NOMO-1 treated with DMSO at 0.1 percent for 48 hours (cell line): ENCODE results near the gene MESP2.
"Not testable (repeated sequence)": the region's sequence is repeated elsewhere in the genome, so short reads cannot be mapped to it uniquely, and the experiment has no call there.

Experiments used
- DNase-seq: peaks from one replicate; lab custom pipeline; 2025; ENCODE audit not compliant: unreplicated experiment; lab: John Stamatoyannopoulos, UW

The MESP2 gene

DNA sequence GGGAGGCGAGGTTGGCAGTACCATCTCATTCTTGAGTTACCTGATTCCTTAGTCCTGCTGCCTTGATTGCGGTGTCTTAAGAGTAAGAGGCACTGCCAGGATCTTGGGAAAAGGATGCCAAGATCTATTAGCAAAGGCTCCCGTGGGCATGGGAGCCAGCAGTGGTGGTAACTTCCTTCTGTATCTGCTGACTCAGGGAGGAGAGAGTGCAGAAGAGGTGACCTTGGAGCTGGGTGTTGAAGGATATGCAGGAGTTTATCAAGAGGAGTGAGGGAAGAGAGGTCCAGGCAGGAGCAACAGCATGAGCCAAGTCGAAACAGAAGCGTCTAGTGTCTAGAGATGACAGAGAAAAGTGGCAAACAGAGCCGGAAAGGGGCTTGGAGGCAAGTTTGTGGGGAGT is 4.5 kb downstream of the MESP2 start:
- DNase-seq = no peak

DNA sequence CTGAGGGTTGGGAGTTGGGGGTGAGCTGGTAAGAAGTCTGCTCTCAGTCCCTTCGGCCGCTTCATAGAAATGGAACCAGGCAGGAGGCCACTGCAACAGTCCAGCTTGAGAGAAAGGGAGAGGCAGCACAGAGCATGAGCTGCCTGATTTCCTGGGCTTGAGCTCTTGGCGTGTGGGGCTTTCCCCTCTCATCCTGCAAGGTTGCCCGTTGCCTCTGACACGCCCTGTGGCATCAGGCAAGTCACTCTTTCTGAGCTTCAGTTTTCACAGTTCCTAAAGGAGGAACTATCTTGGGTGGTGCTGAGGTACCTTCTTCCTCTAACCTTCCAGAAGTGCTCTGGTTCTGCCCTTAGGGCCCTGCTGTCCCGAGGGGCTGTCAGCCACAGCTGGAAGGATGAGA is 4.9 kb downstream of the MESP2 start:
- DNase-seq = peak; percentile 82

DNA sequence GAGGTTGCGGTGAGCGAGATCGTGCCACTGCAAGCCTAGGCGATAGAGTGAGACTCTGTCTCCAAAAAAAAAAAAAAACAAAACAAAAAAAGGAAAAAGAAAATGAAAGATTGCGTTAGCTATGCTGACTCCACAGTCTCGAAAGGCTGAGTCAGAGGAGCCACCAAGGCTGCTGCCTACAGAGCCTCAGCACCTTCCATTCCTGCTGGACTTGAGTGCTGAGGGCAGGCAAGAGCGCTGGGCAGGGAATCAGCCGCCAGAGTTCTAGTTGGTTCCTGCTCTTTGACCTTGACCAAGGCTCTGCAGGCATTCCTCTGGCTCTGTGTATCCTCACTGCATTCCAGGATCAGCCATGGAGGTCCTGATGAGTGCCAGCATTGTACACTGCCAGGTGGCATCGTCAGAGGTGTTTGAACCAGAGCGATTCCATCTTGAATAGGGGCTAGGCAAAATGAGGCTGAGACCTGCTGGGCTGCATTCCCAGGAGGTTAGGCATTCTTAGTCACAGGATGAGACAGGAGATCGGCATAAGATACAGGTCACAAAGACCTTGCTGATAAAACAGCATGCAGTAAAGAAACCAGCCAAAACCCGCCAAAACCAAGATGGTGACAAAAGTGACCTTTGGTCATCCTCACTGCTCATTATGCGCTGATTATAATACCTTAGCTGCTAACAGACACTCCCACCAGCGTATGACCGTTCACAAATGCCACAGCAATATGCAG is 5.9 kb downstream of the MESP2 start:
- peak; percentile 67 for DNase-seq

DNA sequence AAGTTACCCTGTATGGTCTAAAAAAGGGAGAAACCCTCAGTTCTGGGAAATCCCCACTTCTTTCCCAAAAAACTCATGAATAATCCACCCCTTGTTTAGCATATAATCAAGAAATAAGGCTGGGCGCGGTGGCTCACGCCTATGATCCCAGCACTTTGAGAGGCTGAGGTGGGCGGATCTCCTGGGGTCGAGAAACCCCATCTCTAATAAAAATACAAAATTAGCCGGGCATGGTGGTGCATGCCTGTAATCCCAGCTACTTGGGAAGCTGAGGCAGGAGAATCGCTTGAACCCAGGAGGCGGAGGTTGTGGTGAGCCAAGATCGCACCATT is 6.5 kb downstream of the MESP2 start:
- DNase-seq = not testable (repeated sequence)

DNA sequence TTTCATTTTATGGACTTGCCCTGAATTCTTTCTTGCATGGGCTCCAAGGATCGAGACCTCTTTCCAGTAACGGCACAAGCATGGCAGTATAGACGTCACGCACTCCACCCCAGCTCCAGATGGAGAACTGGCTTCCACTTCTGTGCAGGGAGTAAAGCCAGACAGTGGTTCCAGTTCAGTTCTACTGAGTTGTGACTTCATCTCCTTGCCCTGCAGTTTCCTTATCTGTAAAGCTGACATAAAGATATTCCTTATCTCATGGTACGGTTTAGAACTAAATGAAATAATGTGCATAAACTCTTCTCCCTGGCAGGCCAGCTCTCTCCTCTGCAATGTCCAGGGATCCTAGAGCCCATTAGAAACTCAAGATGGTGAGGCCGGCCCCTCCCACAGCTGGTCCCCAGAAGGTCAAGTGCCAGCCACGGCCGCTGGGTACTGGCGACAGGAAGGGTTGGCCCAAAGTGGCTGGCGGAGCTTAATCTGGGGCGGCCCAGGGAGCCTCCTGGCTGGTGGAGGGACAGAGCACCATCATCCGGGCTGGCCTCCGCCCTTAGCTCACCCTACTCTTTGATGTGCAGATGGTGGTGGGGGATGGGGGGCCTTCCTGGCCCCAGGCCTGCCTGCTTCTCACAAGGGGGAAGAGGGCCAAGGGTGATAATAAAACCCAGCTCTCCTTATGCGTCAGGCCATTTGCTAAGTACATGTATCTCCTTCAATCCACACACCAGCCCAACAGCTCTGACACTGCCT is 7.2 kb downstream of the MESP2 start:
- DNase-seq = no peak

DNA sequence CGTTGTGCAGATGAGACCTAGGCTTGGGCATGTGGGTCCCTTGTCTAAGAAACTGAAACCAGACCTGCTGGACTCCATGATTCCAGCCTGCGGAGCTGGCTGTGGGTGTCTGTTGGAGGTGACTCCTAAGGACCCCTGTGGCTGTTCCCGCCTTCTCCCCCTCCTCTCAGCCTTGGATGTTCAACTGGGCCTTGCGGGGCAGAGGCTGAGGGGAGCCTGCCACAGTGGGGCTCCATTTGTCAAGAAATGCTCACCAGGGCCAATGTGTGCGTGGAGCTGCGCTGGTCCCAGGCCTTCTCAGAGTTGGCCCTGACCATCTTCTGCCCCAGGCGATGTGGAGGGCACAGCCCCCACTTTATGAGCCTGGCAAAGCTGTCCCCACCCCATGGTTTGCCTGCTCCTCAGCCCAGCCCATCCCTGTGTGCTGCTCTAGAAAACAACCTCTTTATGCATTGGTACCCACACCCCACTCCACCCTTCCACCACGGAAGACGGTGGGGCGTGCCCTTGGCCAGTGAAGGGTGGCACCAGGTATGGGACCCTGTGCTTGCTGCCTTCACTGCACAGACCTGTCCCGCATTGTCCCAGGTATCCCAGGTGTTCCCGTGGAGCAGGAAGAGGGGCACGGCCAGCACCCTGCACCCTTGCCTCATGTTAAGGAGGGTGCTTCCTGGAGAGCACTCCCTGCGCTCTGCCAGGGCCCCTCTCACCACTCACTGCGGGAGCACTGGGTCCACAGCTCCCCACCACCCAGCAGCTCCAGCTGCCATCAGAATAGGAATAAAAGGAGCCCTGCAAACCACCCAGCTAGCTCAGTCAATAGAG is 7.9 kb downstream of the MESP2 start:
- DNase-seq = no peak

DNA sequence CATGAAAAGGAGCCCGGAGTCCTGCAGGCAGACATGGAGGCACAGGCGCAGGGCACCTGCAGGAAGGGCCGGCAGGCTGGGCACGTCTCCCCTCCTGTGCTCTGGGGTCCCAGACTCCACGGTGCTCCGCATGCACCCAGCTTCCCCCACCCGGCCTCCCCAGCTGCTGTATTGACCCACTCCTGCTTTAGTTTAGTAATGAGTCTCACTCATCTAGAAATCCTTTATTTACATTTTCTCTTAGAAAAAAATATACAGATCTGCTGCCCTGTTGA is 8.5 kb downstream of the MESP2 start:
- no peak for DNase-seq

DNA sequence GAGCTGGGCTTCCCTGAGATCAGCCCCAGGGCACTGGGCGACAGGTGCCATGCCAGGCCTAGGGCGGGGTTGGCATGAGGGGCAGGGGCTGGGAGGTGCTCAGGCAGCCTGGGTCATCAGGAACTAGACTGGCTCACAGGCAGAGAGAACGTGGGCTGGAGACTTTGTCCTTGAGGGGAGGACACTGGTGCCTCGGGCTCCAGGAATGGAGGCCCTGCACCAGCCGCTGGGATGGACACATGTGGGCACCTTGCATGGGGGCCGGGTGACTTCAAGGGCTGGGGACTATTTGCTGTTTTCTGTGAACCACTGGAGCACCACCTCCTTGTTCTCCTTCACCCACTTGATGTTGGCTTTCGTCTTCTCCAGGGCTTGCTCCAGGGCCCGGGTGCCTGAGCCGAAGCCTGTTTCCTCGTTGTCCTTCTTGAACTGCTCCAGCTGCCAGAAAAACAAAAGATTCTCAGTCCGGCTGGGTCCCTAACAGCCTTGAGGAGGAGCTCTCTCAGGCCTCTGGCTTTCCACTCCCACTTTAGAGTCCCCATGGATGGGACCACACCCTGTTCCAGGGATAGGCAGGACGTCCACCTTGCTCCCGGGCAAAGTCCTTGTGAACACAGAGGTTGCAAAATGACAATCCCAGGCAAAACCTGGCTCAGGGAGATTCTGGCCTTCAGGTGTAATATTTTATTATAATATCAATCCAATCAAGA is 9.1 kb downstream of the MESP2 start:
- DNase-seq = no peak

DNA sequence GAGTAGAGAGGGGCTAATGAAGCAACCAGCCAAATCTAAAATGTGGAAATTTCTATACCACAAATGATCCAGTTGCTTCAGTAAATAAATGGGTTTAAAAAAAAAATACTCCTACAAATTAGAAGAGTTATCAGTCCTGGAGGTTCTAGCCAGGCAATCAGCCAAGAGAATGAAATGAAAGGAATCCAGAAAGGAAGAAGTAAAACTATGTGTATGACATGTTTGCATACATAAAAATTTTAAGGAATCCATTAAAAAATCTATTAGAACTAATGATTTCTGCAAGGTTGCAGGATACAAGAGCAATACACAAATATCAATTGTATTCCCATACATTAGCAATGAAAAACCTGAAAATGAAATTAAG is 9.6 kb downstream of the MESP2 start:
- DNase-seq = no peak

DNA sequence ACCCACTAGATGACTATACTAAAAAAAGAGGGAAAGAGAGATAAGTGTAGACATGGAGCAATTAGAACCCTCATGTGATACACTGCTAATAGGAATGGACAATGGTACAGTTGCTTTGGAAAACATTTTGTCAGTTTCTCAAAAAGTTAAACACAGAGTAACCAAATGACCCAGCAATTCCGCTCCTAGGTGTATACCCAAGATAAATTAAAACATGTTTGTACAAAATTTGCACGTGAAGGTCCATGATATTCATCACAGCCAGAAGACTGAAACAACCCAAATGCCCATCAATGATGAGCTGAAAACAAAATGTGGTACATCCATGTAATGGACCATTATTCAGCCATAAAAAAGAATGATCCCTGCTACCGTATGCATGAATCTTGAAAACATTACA is 11.8 kb downstream of the MESP2 start:
- DNase-seq = no peak

DNA sequence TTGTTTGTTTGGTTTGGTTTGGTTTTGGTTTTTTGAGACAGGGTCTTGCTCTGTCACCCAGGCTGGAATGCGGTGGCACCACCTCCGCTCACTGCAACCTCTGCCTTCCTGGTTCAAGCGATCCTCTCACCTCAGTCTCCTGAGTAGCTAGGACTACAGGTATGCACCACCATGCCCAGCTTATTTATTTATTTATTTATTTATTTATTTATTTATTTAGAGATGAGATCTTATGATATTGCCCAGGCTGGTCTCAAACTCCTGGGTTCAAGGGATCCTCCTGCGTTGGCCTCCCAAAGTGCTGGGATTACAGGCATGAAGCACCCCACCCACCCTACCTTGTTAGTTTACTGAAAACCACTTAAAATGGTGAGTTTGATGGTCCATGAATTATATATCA is 12.5 kb downstream of the MESP2 start:
- not testable (repeated sequence) for DNase-seq

DNA sequence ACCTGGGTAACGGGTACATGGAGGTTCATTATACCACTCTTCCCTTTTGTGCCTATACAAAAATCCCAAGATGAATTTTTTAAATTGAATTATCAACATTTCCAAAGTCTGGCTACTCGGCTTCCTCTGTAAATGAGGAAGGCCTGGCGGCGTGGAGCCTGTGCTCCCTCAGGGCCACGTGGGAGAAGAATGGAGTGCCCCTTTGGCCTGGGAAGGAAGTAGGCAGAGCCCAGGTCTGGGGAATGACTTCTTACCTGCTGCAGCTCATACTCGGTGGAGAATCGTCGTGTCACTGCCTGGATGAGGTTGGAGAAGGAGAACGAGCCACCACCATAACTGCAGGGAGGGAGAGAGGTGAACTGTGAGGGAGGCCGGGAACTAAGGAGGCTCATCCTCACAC is 14.1 kb downstream of the MESP2 start:
- DNase-seq = no peak

DNA sequence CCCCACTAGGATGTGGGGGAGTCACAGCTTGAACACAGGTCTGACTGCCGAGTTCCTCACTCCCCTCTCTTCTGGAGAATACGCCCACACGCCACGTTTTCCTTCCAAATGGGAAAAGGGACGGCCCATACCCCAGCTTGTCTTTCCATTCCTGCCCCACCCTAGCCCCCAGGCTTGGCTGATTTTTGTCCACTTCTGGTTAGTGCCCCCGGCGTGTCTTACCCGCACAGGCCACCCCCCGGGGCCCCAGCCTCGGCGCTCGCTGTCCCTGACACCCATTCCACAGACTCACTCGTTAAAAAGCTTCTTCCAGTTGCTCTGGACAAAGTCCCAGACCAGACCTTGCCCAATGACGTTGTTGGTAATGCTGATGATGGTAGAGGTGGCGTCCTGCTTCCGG is 14.5 kb downstream of the MESP2 start:
- no peak for DNase-seq

DNA sequence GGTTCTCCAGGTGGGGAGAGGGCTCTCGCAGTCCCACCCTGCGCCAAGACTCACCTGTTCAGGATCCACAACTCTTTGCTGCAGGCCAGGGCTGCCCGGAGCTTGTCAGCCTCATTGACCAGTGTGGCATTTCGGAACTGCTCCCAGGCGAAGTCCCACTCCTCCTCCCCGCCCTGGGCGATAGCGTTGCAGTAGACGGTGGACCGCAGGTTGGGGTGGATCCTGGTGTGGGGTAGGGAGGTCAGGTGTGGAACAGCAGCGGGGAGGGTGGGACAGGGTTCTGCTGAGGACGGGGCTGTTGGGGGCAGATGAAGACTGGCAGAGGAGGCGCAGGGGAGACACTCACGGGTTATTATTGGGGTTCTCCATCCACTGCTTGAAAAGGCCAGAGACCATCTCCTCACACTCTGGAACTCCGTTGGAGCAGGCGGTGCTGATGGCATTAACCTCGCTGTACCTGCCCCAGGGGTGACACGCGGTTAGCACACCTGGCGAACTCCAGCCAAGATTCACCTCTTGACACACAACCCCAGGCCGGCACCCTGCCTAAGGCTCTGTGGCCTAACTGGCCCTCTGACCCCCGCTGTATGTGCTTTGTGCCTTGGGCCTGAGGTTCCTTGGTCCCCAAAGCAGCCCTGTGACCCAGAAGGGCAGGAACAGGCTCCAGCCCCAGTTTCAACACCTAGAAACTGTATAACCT is 16.1 kb downstream of the MESP2 start:
- DNase-seq = no peak

DNA sequence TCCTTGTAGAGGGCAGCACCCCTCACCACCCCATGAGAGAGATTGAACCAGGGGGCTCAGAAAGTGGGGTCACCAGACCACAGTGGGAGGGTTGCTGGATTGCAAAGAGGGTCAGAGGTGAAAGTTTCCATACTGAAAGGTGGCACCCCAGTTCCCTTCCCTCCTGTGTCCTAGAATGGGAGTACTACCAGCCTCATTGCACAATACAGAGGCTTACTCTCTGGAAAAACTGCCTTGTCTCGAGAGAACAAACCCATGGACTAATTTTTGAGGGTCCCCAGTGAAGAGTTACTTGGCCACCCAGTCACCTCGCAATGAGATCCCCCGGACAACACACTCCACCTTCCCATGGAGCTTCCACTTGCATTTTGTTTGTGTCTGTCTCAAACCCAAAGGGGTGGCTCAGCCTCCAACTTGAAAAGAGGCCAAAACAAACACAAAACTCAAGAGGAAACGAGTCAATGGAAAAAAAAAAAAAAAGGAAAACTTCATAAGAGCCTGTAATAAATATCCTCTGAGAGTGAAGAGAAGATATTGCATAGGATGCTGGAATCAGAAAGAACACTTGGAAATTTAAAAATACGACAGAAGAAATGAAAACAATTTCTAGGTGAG is 18.6 kb downstream of the MESP2 start:
- no peak for DNase-seq

DNA sequence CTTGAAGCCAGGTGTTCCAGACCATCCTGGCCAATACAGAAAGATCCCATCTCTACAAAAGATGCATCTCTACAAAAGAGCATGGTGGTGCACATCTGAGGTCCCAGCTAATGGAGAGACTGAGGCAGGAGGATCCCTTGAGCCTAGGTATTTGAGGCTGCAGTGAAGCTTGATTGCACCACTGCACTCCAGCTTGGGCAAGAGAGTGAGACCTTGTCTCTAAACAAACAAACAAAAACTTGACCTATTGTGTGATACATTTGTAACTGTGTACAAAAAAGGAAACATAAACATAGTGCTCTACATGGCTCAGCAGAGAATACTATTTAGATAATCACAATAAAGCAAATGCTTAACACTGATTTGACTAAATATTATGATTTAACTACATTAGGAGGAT is 19.9 kb downstream of the MESP2 start:
- no peak for DNase-seq

DNA sequence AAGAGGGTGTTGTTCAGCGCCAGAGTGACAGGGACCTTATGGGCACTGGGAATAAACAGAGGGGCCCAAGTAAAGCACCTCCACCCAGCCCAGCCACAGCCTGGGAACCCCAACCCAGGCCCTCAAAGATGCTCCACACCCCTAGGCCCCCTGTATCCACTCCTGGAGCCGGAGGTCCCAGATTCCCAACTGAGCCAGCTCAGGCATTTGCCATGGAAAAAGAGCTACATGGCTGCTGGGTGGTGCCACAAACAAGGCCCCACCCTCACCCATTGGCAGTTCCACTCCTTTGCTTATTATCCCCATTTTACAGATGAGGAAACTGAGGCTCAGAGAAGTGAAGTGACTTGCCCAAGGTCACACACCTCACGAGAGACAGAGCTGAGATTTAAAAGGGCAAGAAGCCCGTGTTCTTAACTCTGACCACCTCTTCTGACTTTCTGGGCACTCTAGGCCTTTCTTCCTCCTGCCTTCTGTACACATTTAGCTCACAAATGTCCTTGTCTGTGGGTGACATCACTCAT is 21.6 kb downstream of the MESP2 start:
- DNase-seq = no peak

DNA sequence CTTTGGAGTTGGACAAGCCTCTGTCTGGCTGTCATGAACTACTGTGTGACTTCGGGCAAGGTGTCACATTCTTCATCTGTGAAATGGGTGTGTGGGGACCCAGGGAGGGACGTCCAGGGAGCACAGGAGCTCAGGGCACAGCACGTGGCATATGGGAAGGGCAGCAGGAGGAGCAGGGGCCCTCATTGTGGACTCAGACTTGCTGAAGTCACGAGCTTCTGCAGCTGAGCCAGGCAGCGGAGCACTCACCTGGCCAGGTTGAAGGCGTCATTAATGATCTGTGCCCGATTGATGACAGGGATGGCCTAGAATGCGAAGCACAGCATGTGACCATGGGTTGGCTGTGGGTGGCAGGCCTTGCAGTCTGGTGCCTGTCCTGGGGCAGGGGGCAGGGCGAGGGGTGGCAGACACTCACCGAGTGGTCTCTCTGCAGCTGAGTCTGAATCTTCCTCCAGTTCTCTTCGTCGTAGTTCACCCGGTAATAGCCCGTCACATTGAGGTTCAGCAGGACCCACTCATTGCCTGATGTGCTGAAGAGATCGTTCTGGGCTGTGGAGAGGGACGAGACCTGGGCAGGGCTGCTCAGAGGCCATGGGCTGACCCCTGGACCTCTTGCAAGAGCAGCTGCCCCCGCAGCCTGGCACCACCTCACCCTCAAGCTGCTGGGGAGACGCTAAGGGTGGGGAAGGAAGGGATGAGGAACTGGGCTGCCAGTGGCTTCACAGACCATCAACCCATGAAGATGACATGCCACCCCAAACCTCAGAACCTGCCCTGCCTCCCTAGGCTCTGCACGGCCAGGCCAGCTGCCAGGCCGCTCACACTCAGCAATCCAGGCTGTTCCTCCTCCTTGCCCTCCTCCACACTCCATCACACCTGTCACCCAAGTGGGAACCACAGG is 23.1 kb downstream of the MESP2 start:
- DNase-seq = no peak

DNA sequence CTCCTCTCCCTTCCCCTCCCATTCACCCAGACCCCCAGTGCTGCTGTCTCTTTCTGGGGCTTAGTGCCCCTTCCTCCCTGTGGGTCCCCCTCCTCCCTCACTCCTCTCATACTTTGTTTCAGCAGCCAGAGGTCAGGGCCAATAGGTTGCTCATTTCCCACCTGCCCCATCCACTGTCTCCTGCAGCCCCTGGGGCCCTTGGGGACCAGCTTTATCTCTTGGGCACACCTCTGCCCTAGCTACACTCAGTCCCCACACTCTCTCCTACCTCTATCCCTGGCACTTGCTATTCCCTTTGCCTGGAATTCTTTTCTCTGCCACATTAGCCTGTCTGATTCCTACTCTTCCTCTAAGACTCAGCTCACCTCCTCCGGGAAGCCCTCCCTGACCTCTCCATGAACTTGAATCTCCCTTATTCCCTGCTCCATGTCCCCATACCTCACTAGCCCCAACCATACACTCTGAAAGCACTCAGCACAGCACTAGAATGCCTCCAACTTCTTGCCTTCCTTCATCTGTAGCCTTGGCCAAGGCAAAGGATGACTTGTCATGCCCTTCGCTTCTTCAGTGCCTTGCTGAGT is 23.9 kb downstream of the MESP2 start:
- no peak for DNase-seq
